ENCODE results near the gene FGF22. TPM values are rescaled to one million over a fixed set of nuclear protein-coding genes. Genes with fewer than 3 reads are reported as not detected.
"Not testable (repeated sequence)": the region's sequence is repeated elsewhere in the genome, so short reads cannot be mapped to it uniquely, and the experiment has no call there.

The FGF22 gene
- total and polyA plus RNA-seq, 3 experiments from 2014 or later, result 0.20 to 0.22 TPM; not detected in 1

GRCh38 chr19:629515-629914 is 10.2 kb upstream of the FGF22 start:
- CTCF ChIA-PET; H3K27me3 Mint-ChIP-seq; H3K27ac ChIP-seq (ENCODE audit: low read depth, low read length); H3K9me3 Mint-ChIP-seq; DNase-seq; H3K27me3 ChIP-seq (ENCODE audit: insufficient read depth, low read length, poor library complexity, severe bottlenecking); POLR2A ChIA-PET; H3K4me3 ChIP-seq (ENCODE audit: low read length); H3K9me3 ChIP-seq (ENCODE audit: low read length); H3K4me3 Mint-ChIP-seq: not testable (repeated sequence)
- H3K36me3 ChIP-seq (ENCODE audit: insufficient read depth, low read length), result peaks cover 12% of the 10 kb centered on the region
- peaks cover 19% of the 10 kb centered on the region for H3K4me1 ChIP-seq (ENCODE audit: insufficient read depth, low read length)
- H3K4me1 Mint-ChIP-seq, result peaks cover 27 to 45% (median 38%) of the 10 kb centered on the region in 3 donors
- H3K27ac Mint-ChIP-seq, result peak overlapping the region in 1 of 8 donors; percentile 43
- H3K36me3 Mint-ChIP-seq, result peaks cover 6 to 49% (median 6%) of the 10 kb centered on the region in 3 donors

- ChIA-PET CTCF (interaction anchor here (0.8 to 1.0 kb wide), 2 partner anchors 33 to 119 kb away, joined by 3 to 5 read pairs; partner anchors contain the start of gene RNF126), POLR2A (no interaction called here)
- no peak for DNase-seq
- no peaks in the 10 kb centered on the region for H3K9me3 ChIP-seq (ENCODE audit: low read length)
- H3K27me3 ChIP-seq (ENCODE audit: insufficient read depth, low read length, poor library complexity, severe bottlenecking), result no peaks in the 10 kb centered on the region
- no peak overlapping the region for H3K4me3 ChIP-seq (ENCODE audit: low read length)
- H3K4me1 ChIP-seq (ENCODE audit: insufficient read depth, low read length), result peaks cover 19% of the 10 kb centered on the region
- H3K4me1 Mint-ChIP-seq, result peaks cover 27 to 45% (median 38%) of the 10 kb centered on the region in 3 donors
- H3K27ac ChIP-seq (ENCODE audit: low read depth, low read length), result no peak overlapping the region
- no peaks in the 10 kb centered on the region for H3K27me3 Mint-ChIP-seq
- peak overlapping the region in 2 of 8 donors; percentile 45 to 92 for H3K27ac Mint-ChIP-seq
- H3K4me3 Mint-ChIP-seq, result peak overlapping the region in 4 of 7 donors; percentile 9 to 61 (median 39)
- peaks cover 6 to 48% (median 6%) of the 10 kb centered on the region in 3 donors for H3K36me3 Mint-ChIP-seq
- no peaks in the 10 kb centered on the region for H3K9me3 Mint-ChIP-seq
- H3K36me3 ChIP-seq (ENCODE audit: insufficient read depth, low read length), result peaks cover 12% of the 10 kb centered on the region
Observed at GRCh38 chr19:629961-630714, 9.5 kb upstream of the FGF22 start.

- no peaks in the 10 kb centered on the region for H3K9me3 Mint-ChIP-seq
- H3K27ac Mint-ChIP-seq, result peak overlapping the region; percentile 87 to 98 (median 94)
- DNase-seq, result peak in 1 of 5 donors; percentile 17
- Histone ChIP-seq H3K9me3 (ENCODE audit: low read length) (no peaks in the 10 kb centered on the region), H3K36me3 (ENCODE audit: insufficient read depth, low read length) (peaks cover 12% of the 10 kb centered on the region), H3K27ac (ENCODE audit: low read depth, low read length) (peak overlapping the region; percentile 72), H3K4me1 (ENCODE audit: insufficient read depth, low read length) (peaks cover 19% of the 10 kb centered on the region), H3K4me3 (ENCODE audit: low read length) (peak overlapping the region; percentile 61), H3K27me3 (ENCODE audit: insufficient read depth, low read length, poor library complexity, severe bottlenecking) (no peaks in the 10 kb centered on the region)
- POLR2A ChIA-PET, result interaction anchor here (0.6 kb wide), 3 partner anchors 23 to 73 kb away, joined by 3 to 5 read pairs (median 3); no protein-coding TSS in a partner anchor
- H3K27me3 Mint-ChIP-seq, result no peaks in the 10 kb centered on the region
- H3K4me3 Mint-ChIP-seq, result peak overlapping the region; percentile 94 to 96 (median 96)
- H3K36me3 Mint-ChIP-seq, result peaks cover 3 to 34% (median 4%) of the 10 kb centered on the region in 3 donors
- CTCF ChIA-PET, result interaction anchor here (0.8 kb wide), 1 partner anchor 20 kb away, joined by 3 read pairs; no protein-coding TSS in a partner anchor
- peaks cover 25 to 42% (median 30%) of the 10 kb centered on the region in 3 donors for H3K4me1 Mint-ChIP-seq
Observed at GRCh38 chr19:632579-633067, 7.1 kb upstream of the FGF22 start.

GRCh38 chr19:633068-633785 is 6.5 kb upstream of the FGF22 start, which contains the start of gene POLRMT:
Gene POLRMT (minus strand): TSS chr19:633537. CDS start chr19:633512, 25 bp downstream.
- peak within 1 kb of the TSS; percentile 93 to 99 (median 96) for H3K27ac Mint-ChIP-seq
- H3K4me3 Mint-ChIP-seq, result peak within 1 kb of the TSS; percentile 94 to 96 (median 96)
- H3K27me3 Mint-ChIP-seq, result no peaks in the 10 kb centered on the region
- peaks cover 3 to 31% (median 4%) of the 10 kb centered on the region in 3 donors for H3K36me3 Mint-ChIP-seq
- no peaks in the 10 kb centered on the region for H3K9me3 ChIP-seq (ENCODE audit: low read length)
- ChIA-PET CTCF (interaction anchor here (1.0 to 1.8 kb wide), 5 partner anchors 24 to 122 kb away, joined by 3 to 7 read pairs (median 3); partner anchors contain the start of gene RNF126), POLR2A (interaction anchor here (0.6 to 1.7 kb wide), 3 partner anchors 23 to 28 kb away, joined by 3 to 20 read pairs (median 3); no protein-coding TSS in a partner anchor)
- no peaks in the 10 kb centered on the region for H3K9me3 Mint-ChIP-seq
- H3K4me1 Mint-ChIP-seq, result peaks cover 25 to 42% (median 28%) of the 10 kb centered on the region in 3 donors
- H3K27me3 ChIP-seq (ENCODE audit: insufficient read depth, low read length, poor library complexity, severe bottlenecking), result no peaks in the 10 kb centered on the region
- peak; percentile 91 to 97 (median 95) for DNase-seq
- H3K27ac ChIP-seq (ENCODE audit: low read depth, low read length), result peak within 1 kb of the TSS; percentile 72
- peaks cover 8% of the 10 kb centered on the region for H3K36me3 ChIP-seq (ENCODE audit: insufficient read depth, low read length)
- peaks cover 19% of the 10 kb centered on the region for H3K4me1 ChIP-seq (ENCODE audit: insufficient read depth, low read length)
- H3K4me3 ChIP-seq (ENCODE audit: low read length), result peak within 1 kb of the TSS; percentile 61

- Mint-ChIP-seq H3K36me3 (peaks cover 1 to 23% (median 1%) of the 10 kb centered on the region in 3 donors), H3K27me3 (no peaks in the 10 kb centered on the region), H3K27ac (peak overlapping the region; percentile 89 to 99 (median 94)), H3K9me3 (no peaks in the 10 kb centered on the region), H3K4me3 (peak overlapping the region; percentile 94 to 96 (median 96)), H3K4me1 (peaks cover 22 to 43% (median 24%) of the 10 kb centered on the region in 3 donors)
- H3K36me3 ChIP-seq (ENCODE audit: insufficient read depth, low read length), result peaks cover 2% of the 10 kb centered on the region
- peaks cover 27% of the 10 kb centered on the region for H3K4me1 ChIP-seq (ENCODE audit: insufficient read depth, low read length)
- peak overlapping the region; percentile 60 for H3K4me3 ChIP-seq (ENCODE audit: low read length)
- DNase-seq, result no peak
- no peaks in the 10 kb centered on the region for H3K27me3 ChIP-seq (ENCODE audit: insufficient read depth, low read length, poor library complexity, severe bottlenecking)
- H3K9me3 ChIP-seq (ENCODE audit: low read length), result no peaks in the 10 kb centered on the region
- ChIA-PET CTCF (interaction anchor here (0.7 to 1.8 kb wide), 6 partner anchors 23 to 123 kb away, joined by 3 to 7 read pairs (median 3); partner anchors contain the start of gene RNF126), POLR2A (interaction anchor here (0.6 to 1.7 kb wide), 4 partner anchors 27 to 88 kb away, joined by 3 to 20 read pairs (median 6); partner anchors contain the start of gene RNF126)
- peak overlapping the region; percentile 72 for H3K27ac ChIP-seq (ENCODE audit: low read depth, low read length)
Observed at GRCh38 chr19:633786-634639, 5.7 kb upstream of the FGF22 start.

- Histone ChIP-seq H3K4me1 (ENCODE audit: insufficient read depth, low read length) (peaks cover 31% of the 10 kb centered on the region), H3K27ac (ENCODE audit: low read depth, low read length) (no peak overlapping the region), H3K36me3 (ENCODE audit: insufficient read depth, low read length) (no peaks in the 10 kb centered on the region), H3K9me3 (ENCODE audit: low read length) (no peaks in the 10 kb centered on the region), H3K4me3 (ENCODE audit: low read length) (no peak overlapping the region), H3K27me3 (ENCODE audit: insufficient read depth, low read length, poor library complexity, severe bottlenecking) (no peaks in the 10 kb centered on the region)
- ChIA-PET POLR2A (interaction anchor here (1.2 kb wide), 1 partner anchor 28 kb away, joined by 6 read pairs; the partner anchor contains the start of gene RNF126), CTCF (interaction anchor here (1.6 to 1.8 kb wide), 2 partner anchors 22 to 124 kb away, joined by 4 to 7 read pairs; no protein-coding TSS in a partner anchor)
- Mint-ChIP-seq H3K27ac (peak overlapping the region in 1 of 8 donors; percentile 39), H3K9me3 (no peaks in the 10 kb centered on the region), H3K36me3 (peaks cover 0 to 16% (median 0%) of the 10 kb centered on the region in 3 donors), H3K4me3 (peak overlapping the region in 2 of 7 donors; percentile 6 to 28), H3K4me1 (peaks cover 25 to 44% (median 25%) of the 10 kb centered on the region in 3 donors), H3K27me3 (no peaks in the 10 kb centered on the region)
- no peak for DNase-seq
Observed at GRCh38 chr19:634975-635652, 4.6 kb upstream of the FGF22 start.

Measured in CD8-positive, alpha-beta memory T cell (primary cell).